Vagina (tissue), 2 donors: ENCODE measurements around the gene MAML2. TPM values are rescaled to one million over a fixed set of nuclear protein-coding genes. Genes with fewer than 3 reads are reported as not detected.

ENCODE experiments used
- DNase-seq, 2 donors: peaks; one replicate each; pipeline ENCODE4 v3.0.0-alpha.2; 2017; ENCODE audit errors: extremely low spot score in 2 of 2
- H3K27ac ChIP-seq: fragments of 200-600 bp; sonication (generic); one replicate; pipeline ENCODE4 v1.5.1; 2019
- H3K27me3 ChIP-seq: fragments of 200-600 bp; sonication (generic); one replicate; pipeline ENCODE4 v1.5.1; 2019
- H3K36me3 ChIP-seq, 2 donors: fragments of 200-600 bp; sonication (generic); one replicate each; pipeline ENCODE4 v1.5.1; 2017 to 2019
- H3K4me1 ChIP-seq: fragments of 200-600 bp; sonication (generic); one replicate; pipeline ENCODE4 v1.5.1; 2019
- H3K4me3 ChIP-seq, 2 donors: fragments of 200-600 bp; sonication (generic); 1 replicate in 1 of 2; 2 replicates in 1 of 2; pipeline ENCODE4 v1.5.1; 2016 to 2019
- H3K9me3 ChIP-seq: fragments of 200-600 bp; sonication (generic); one replicate; pipeline ENCODE4 v1.5.1; 2019
- CTCF ChIP-seq, 3 experiments: fragments of 450-650 bp in 2 of 3; fragments of 200-600 bp in 1 of 3; sonication (generic) in 1 of 3; IDR thresholded peaks; one replicate each; pipeline ENCODE4 v1.5.1; 2017 to 2019; ENCODE audit warnings: antibody characterized with exemption in 3 of 3, mild to moderate bottlenecking in 2 of 3, moderate library complexity in 2 of 3
- POLR2A ChIP-seq, 2 donors: fragments of 450-650 bp; IDR thresholded peaks; one replicate each; pipeline ENCODE4 v1.6.1; 2017; ENCODE audit warnings: antibody characterized with exemption in 2 of 2, mild to moderate bottlenecking in 2 of 2, moderate library complexity in 2 of 2
- POLR2AphosphoS5 ChIP-seq, 2 donors: sonication (generic); formaldehyde crosslinking; IDR thresholded peaks; one replicate each; pipeline ENCODE4 v1.9.0; 2017; ENCODE audit warnings: antibody characterized with exemption in 2 of 2, mild to moderate bottlenecking in 2 of 2, low read depth in 1 of 2; ENCODE audit not compliant: insufficient read depth in 1 of 2
- intact Hi-C: fragments of 100-400 bp; cut with DNase I; formaldehyde crosslinking; loops from one replicate; pipeline ENCODE4 v1.15.1; 2023
- total RNA-seq: library from RNA; depleted of rRNA; stranded (reverse); fragments of >200 nt; gene quantifications from one replicate; pipeline ENCODE4 v1.2.3, GENCODE V29; 2016

MAML2 gene
- total RNA-seq, 1 donor from 2014 or later = 36.3 TPM

GRCh38 chr11:96136613-96137298 is 206.2 kb downstream of the MAML2 start:
- no peaks in the 10 kb centered on the region for H3K9me3 ChIP-seq
- no peak for DNase-seq
- peaks cover 13% of the 10 kb centered on the region for H3K4me1 ChIP-seq
- H3K4me3 ChIP-seq = no peak overlapping the region
- no peaks in the 10 kb centered on the region for H3K36me3 ChIP-seq
- intact Hi-C loops = no loop called here
- no peaks in the 10 kb centered on the region for H3K27me3 ChIP-seq
- H3K27ac ChIP-seq = no peak overlapping the region
- TF ChIP-seq CTCF (IDR thresholded peaks at IDR 0.05) (no peak), POLR2A (IDR thresholded peaks at IDR 0.05) (no peak), POLR2AphosphoS5 (IDR thresholded peaks at IDR 0.05; ENCODE audit: insufficient read depth in 1 of 2, low read depth in 1 of 2) (no peak)

- H3K27me3 ChIP-seq = no peaks in the 10 kb centered on the region
- H3K27ac ChIP-seq = no peak overlapping the region
- peaks cover 13% of the 10 kb centered on the region for H3K4me1 ChIP-seq
- intact Hi-C loops = no loop called here
- H3K4me3 ChIP-seq = no peak overlapping the region
- no peaks in the 10 kb centered on the region for H3K9me3 ChIP-seq
- no peak for TF ChIP-seq POLR2AphosphoS5 (IDR thresholded peaks at IDR 0.05; ENCODE audit: insufficient read depth in 1 of 2, low read depth in 1 of 2)
- TF ChIP-seq CTCF (IDR thresholded peaks at IDR 0.05) = no peak
- no peak for TF ChIP-seq POLR2A (IDR thresholded peaks at IDR 0.05)
- no peak for DNase-seq
- no peaks in the 10 kb centered on the region for H3K36me3 ChIP-seq
Observed at GRCh38 chr11:96134602-96135001, 208.4 kb downstream of the MAML2 start.

- intact Hi-C loops = no loop called here
- H3K27ac ChIP-seq = no peak overlapping the region
Observed at GRCh38 chr11:96132437-96132836, 210.6 kb downstream of the MAML2 start.

GRCh38 chr11:96130061-96130620 is 212.9 kb downstream of the MAML2 start:
- no peak overlapping the region for H3K4me3 ChIP-seq
- H3K27me3 ChIP-seq = no peaks in the 10 kb centered on the region
- no peak overlapping the region for H3K27ac ChIP-seq
- intact Hi-C loops = no loop called here
- TF ChIP-seq CTCF (IDR thresholded peaks at IDR 0.05) = no peak
- TF ChIP-seq POLR2AphosphoS5 (IDR thresholded peaks at IDR 0.05; ENCODE audit: insufficient read depth in 1 of 2, low read depth in 1 of 2) = no peak
- TF ChIP-seq POLR2A (IDR thresholded peaks at IDR 0.05) = no peak
- no peaks in the 10 kb centered on the region for H3K36me3 ChIP-seq
- H3K4me1 ChIP-seq = peaks cover 38% of the 10 kb centered on the region
- no peak for DNase-seq
- H3K9me3 ChIP-seq = no peaks in the 10 kb centered on the region

More at GRCh38 chr11:96132437-96132836, 210.6 kb downstream of the MAML2 start:
- TF ChIP-seq CTCF (IDR thresholded peaks at IDR 0.05) (no peak), POLR2AphosphoS5 (IDR thresholded peaks at IDR 0.05; ENCODE audit: insufficient read depth in 1 of 2, low read depth in 1 of 2) (no peak), POLR2A (IDR thresholded peaks at IDR 0.05) (no peak)
- no peaks in the 10 kb centered on the region for H3K36me3 ChIP-seq
- no peaks in the 10 kb centered on the region for H3K27me3 ChIP-seq
- no peak for DNase-seq
- peaks cover 16% of the 10 kb centered on the region for H3K4me1 ChIP-seq
- H3K9me3 ChIP-seq = no peaks in the 10 kb centered on the region
- H3K4me3 ChIP-seq = no peak overlapping the region

GRCh38 chr11:96127596-96127959 is 215.4 kb downstream of the MAML2 start:
- DNase-seq = no peak
- Histone ChIP-seq H3K27me3 (no peaks in the 10 kb centered on the region), H3K36me3 (no peaks in the 10 kb centered on the region), H3K9me3 (no peaks in the 10 kb centered on the region), H3K27ac (no peak overlapping the region), H3K4me1 (peaks cover 29% of the 10 kb centered on the region), H3K4me3 (no peak overlapping the region)
- TF ChIP-seq POLR2AphosphoS5 (IDR thresholded peaks at IDR 0.05; ENCODE audit: insufficient read depth in 1 of 2, low read depth in 1 of 2) = no peak
- no peak for TF ChIP-seq CTCF (IDR thresholded peaks at IDR 0.05)
- TF ChIP-seq POLR2A (IDR thresholded peaks at IDR 0.05) = no peak
- intact Hi-C loops = no loop called here
